GM12865 (cell line): ENCODE data around the gene KLRG1.

Experiments
- DNase-seq: peaks from one replicate; pipeline ENCODE4 v3.0.0; 2010; ENCODE audit warnings: low read depth
- H3K4me3 ChIP-seq: 2 replicates; pipeline ENCODE4 v1.5.1; 2011; ENCODE audit warnings: mild to moderate bottlenecking, low read depth, low read length, control low read depth
- TF ChIP-seq, protein P1 (sequence below): IDR thresholded peaks from 2 replicates; pipeline ENCODE4 v1.5.1; 2011; ENCODE audit warnings: low read length, control low read depth, low read depth, inconsistent platforms; ENCODE audit not compliant: insufficient read depth; ENCODE audit errors: missing control alignments

The KLRG1 gene

DNA sequence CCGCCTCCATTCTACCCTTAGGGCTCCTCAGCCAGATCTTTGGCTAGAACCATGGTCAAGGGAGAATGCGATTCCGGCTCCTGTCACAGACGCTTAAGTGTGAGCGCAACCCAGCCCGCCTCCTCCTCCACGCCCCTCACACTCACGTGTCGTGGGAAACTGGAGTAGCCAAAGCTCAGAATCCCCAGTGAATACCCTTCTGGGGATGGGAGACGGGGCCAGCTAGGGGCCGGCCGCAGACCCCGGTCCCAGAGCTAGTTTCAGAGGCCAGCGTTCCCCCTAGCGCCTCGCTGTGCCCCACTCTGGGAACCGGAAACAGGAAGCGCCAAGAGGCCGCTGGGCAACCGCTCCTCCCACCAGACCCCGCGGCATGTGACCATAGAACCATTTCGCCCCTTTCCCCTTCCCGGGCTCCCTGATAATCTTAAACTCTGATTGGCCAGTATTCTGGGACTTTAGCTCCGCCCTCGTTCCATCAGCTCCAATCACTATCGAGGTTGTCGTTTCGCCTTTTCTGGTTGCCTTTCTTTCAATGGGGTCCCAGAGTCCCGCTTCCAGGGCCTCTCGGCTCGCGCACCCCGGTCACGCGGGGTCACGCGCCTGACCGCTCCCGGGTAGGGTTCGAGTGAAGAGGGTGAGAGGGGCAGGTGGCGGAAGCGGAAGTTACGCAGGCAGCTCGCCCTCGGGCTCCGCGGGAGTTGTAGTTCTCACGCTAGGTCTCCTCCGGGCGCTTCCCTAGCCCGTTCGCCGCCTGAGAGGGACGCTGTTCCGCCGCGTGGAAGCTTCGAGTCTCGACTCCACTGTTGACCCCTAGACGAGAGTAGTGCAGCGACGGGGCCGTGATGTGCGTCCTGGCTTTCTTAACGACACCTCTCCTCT, 39.8 kb upstream of the KLRG1 start, which contains the start of gene M6PR:
M6PR (minus strand) TSS at position 304 of the 879 bp plus-strand sequence. CDS start 3,241 bp downstream, outside the sequence.
- peak; percentile 98 for DNase-seq
- TF ChIP-seq, protein P1, sequence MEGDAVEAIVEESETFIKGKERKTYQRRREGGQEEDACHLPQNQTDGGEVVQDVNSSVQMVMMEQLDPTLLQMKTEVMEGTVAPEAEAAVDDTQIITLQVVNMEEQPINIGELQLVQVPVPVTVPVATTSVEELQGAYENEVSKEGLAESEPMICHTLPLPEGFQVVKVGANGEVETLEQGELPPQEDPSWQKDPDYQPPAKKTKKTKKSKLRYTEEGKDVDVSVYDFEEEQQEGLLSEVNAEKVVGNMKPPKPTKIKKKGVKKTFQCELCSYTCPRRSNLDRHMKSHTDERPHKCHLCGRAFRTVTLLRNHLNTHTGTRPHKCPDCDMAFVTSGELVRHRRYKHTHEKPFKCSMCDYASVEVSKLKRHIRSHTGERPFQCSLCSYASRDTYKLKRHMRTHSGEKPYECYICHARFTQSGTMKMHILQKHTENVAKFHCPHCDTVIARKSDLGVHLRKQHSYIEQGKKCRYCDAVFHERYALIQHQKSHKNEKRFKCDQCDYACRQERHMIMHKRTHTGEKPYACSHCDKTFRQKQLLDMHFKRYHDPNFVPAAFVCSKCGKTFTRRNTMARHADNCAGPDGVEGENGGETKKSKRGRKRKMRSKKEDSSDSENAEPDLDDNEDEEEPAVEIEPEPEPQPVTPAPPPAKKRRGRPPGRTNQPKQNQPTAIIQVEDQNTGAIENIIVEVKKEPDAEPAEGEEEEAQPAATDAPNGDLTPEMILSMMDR: peak; percentile 65
- H3K4me3 ChIP-seq: peak within 1 kb of the TSS; percentile 78

DNA sequence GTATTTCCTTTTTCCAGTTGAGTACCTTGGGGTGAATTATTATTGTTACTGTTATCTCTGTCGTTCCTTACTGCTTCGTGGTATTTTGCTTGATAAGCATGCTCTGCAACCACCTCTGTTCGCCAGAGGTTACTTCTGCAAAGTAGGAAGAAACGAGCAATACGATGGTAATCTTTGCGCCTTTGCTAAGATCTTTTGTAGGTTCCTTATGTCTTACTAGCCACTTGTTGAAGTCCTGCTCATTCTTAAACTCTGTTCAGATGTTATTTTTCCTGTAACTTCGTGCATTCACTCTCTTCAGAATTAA, 39.2 kb upstream of the KLRG1 start:
- DNase-seq: no peak
- H3K4me3 ChIP-seq: peak overlapping the region; percentile 78
- TF ChIP-seq, protein P1: no peak

- H3K4me3 ChIP-seq: peak overlapping the region; percentile 78
- TF ChIP-seq, protein P1: no peak
- peak; percentile 9 for DNase-seq
Observed at GRCh38 chr12:8950702-8951478, 38.5 kb upstream of the KLRG1 start.

- DNase-seq: peak; percentile 61
- TF ChIP-seq, protein P1: no peak
- H3K4me3 ChIP-seq: no peak overlapping the region
Observed at GRCh38 chr12:8951744-8952143, 37.6 kb upstream of the KLRG1 start.

- TF ChIP-seq, protein P1: no peak
- H3K4me3 ChIP-seq: no peak overlapping the region
- no peak for DNase-seq
Observed at GRCh38 chr12:8953773-8954402, 35.5 kb upstream of the KLRG1 start.

GRCh38 chr12:8956073-8956472, 33.3 kb upstream of the KLRG1 start:
- TF ChIP-seq, protein P1: no peak
- no peak for DNase-seq

More at GRCh38 chr12:8956073-8956472, 33.3 kb upstream of the KLRG1 start:
- no peak overlapping the region for H3K4me3 ChIP-seq
